Tibial nerve (tissue), 4 donors: ENCODE data around the gene TEX13B. TPM values are rescaled to one million over a fixed set of nuclear protein-coding genes. Genes with fewer than 3 reads are reported as not detected.

ENCODE experiments used
- DNase-seq, 2 donors: peaks; one replicate each; pipeline ENCODE4 v3.0.0-alpha.2; 2019; ENCODE audit warnings: low spot score in 2 of 2
- H3K27ac ChIP-seq, 4 donors: fragments of 200-600 bp; sonication (generic) in 3 of 4; one replicate each; pipeline ENCODE4 v1.5.1; 2017 to 2019; ENCODE audit warnings: mild to moderate bottlenecking in 1 of 4
- H3K27me3 ChIP-seq, 2 donors: fragments of 200-600 bp; sonication (generic) in 1 of 2; one replicate each; pipeline versions ENCODE4 v1.5.1 to v1.6.0; 2017 to 2019
- H3K36me3 ChIP-seq, 3 donors: fragments of 200-600 bp; sonication (generic); one replicate each; pipeline ENCODE4 v1.5.1; 2018 to 2019
- H3K4me1 ChIP-seq, 4 donors: fragments of 200-600 bp; sonication (generic) in 3 of 4; one replicate each; pipeline ENCODE4 v1.5.1; 2017 to 2019
- H3K4me3 ChIP-seq, 4 donors: fragments of 200-600 bp; sonication (generic) in 3 of 4; one replicate each; pipeline ENCODE4 v1.5.1; 2017 to 2019; ENCODE audit warnings: mild to moderate bottlenecking in 1 of 4, moderate library complexity in 1 of 4
- H3K9me3 ChIP-seq, 4 donors: fragments of 200-600 bp; sonication (generic) in 3 of 4; one replicate each; pipeline ENCODE4 v1.5.1; 2017 to 2019
- EP300 ChIP-seq, 2 donors: sonication (generic); formaldehyde crosslinking; IDR thresholded peaks; one replicate each; pipeline ENCODE4 v1.6.1; 2017; ENCODE audit warnings: antibody characterized with exemption in 2 of 2, mild to moderate bottlenecking in 1 of 2
- POLR2A ChIP-seq, 2 donors: fragments of 450-650 bp; IDR thresholded peaks; one replicate each; pipeline ENCODE4 v1.6.1; 2017; ENCODE audit warnings: antibody characterized with exemption in 2 of 2, mild to moderate bottlenecking in 2 of 2, moderate library complexity in 2 of 2
- WGBS, 2 donors: methylation state at CpG; one replicate each; pipeline ENCODE4 v1.1.5; 2018; 5-methylcytosine and 5-hydroxymethylcytosine counted together
- total RNA-seq, 4 donors: library from RNA; depleted of rRNA; stranded (reverse); fragments of >200 nt; gene quantifications; one replicate each; pipeline ENCODE4 v1.1.0, GENCODE V29; 2016
- TF ChIP-seq, protein P1 (sequence below), 5 experiments: fragments of 200-600 bp in 3 of 5; fragments of 450-650 bp in 2 of 5; sonication (generic) in 3 of 5; IDR thresholded peaks; one replicate each; pipeline ENCODE4 v1.5.1; 2016 to 2019; ENCODE audit warnings: antibody characterized with exemption in 5 of 5, mild to moderate bottlenecking in 3 of 5, moderate library complexity in 2 of 5

The TEX13B gene, protein sequence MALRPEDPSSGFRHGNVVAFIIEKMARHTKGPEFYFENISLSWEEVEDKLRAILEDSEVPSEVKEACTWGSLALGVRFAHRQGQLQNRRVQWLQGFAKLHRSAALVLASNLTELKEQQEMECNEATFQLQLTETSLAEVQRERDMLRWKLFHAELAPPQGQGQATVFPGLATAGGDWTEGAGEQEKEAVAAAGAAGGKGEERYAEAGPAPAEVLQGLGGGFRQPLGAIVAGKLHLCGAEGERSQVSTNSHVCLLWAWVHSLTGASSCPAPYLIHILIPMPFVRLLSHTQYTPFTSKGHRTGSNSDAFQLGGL
- not detected for total RNA-seq

DNA sequence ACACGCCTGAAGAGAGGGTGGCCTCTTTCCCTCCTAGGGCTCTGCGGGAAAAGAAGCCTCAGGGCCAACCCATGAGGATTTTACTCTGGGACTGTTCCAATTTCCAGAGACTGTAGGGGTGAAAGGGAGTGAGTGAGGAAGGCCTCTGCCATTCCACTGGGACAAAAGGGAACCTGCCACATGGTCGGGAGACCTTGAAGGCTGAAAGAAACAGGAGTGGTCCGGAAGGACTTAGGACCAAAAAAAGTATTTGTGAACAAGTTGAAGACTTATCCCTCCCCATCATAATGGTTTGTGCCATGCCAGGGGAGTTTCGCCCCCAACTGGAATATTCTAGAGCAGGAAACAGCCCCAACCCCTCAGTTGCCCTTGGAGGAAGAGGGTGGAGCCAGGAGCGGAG, at the start of gene TEX13B:
Gene TEX13B, minus strand, starts transcription at position 15 of the 400 bp plus-strand sequence. CDS start 243 bp downstream, outside the sequence.
- H3K27ac ChIP-seq, result no peak within 1 kb of the TSS
- H3K9me3 ChIP-seq, result no peaks in the 10 kb centered on the region
- DNase-seq, result no peak
- no peak for TF ChIP-seq POLR2A (IDR thresholded peaks at IDR 0.05)
- no peak for TF ChIP-seq EP300 (IDR thresholded peaks at IDR 0.05)
- TF ChIP-seq, protein P1, sequence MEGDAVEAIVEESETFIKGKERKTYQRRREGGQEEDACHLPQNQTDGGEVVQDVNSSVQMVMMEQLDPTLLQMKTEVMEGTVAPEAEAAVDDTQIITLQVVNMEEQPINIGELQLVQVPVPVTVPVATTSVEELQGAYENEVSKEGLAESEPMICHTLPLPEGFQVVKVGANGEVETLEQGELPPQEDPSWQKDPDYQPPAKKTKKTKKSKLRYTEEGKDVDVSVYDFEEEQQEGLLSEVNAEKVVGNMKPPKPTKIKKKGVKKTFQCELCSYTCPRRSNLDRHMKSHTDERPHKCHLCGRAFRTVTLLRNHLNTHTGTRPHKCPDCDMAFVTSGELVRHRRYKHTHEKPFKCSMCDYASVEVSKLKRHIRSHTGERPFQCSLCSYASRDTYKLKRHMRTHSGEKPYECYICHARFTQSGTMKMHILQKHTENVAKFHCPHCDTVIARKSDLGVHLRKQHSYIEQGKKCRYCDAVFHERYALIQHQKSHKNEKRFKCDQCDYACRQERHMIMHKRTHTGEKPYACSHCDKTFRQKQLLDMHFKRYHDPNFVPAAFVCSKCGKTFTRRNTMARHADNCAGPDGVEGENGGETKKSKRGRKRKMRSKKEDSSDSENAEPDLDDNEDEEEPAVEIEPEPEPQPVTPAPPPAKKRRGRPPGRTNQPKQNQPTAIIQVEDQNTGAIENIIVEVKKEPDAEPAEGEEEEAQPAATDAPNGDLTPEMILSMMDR (IDR thresholded peaks at IDR 0.05), result no peak
- 72 to 79% methylated on average over 3 to 6 of the region's 6 CpGs for WGBS, 2 donors
- peaks cover 0 to under 1% of the 10 kb centered on the region in 2 donors for H3K27me3 ChIP-seq
- H3K4me3 ChIP-seq, result no peak within 1 kb of the TSS
- no peaks in the 10 kb centered on the region for H3K4me1 ChIP-seq
- H3K36me3 ChIP-seq, result no peaks in the 10 kb centered on the region

DNA sequence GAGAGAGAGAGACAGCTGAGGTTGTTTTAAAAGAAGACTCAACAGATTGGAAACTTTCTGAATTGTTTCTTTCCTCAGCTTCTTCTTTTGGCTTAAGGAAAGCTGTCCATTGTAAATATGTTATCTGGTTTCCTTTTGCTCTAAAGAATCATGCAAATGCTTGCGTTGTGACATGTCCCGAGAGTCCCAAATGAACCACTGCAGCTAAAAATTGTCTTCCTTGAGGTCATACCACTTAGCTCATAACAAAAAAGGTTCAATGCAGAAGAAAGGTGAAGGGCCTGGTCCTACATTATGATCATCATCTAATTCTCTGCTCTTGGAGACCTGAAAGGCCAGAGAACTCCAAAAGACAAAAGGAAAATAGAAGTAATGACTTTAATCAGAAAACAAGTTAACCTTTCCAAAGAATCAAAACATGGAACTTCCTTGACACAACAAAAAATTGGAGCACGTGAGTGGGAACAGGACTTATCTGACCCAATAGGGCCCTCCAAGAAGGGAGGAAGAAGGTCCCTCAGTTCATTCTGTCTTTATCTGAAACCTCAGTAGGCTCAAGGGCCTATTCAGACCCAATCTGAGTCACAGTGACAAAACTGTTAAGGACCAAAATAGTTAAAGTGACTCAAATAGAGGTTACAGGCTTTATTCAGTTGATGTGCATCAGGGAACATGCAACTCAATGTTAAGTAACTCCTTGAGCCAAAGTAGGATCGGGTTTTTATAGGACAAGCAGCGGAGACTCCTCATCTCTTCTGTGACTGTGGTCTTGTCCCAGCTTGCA, 48.0 kb upstream of the TEX13B start:
- Histone ChIP-seq H3K27me3 (peaks cover 0 to 18% of the 10 kb centered on the region in 2 donors), H3K27ac (no peak overlapping the region), H3K4me3 (no peak overlapping the region), H3K36me3 (no peaks in the 10 kb centered on the region), H3K9me3 (no peaks in the 10 kb centered on the region), H3K4me1 (no peaks in the 10 kb centered on the region)
- WGBS, 2 donors, result 73 to 80% methylated on average over 5 of the region's 5 CpGs
- TF ChIP-seq EP300 (IDR thresholded peaks at IDR 0.05), result no peak
- TF ChIP-seq POLR2A (IDR thresholded peaks at IDR 0.05), result no peak
- TF ChIP-seq, protein P1 (IDR thresholded peaks at IDR 0.05), result no peak
- DNase-seq, result no peak

DNA sequence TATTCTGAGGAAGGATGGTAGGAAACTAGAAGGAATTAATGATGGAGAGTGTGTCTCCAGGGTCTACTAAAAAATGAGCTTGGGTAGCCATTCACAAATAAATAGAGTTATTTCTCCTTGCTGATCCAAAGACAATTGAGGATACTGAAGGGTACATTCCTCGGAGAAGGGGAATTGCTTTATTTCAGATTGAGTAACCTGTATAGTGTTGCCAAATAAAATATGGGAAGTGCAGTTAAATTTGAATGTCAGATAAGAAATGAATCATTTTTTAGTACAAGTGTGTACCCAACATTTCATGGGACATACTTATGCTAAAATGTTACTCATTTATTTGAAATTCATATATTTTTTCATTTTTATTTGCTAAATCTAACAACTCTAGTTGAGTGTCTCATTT, 46.7 kb upstream of the TEX13B start:
- H3K4me3 ChIP-seq, result no peak overlapping the region
- no peak for DNase-seq
- no peak overlapping the region for H3K27ac ChIP-seq
- no peaks in the 10 kb centered on the region for H3K9me3 ChIP-seq
- peaks cover 0 to 16% of the 10 kb centered on the region in 2 donors for H3K27me3 ChIP-seq
- no peaks in the 10 kb centered on the region for H3K36me3 ChIP-seq
- TF ChIP-seq, protein P1 (IDR thresholded peaks at IDR 0.05), result no peak
- TF ChIP-seq POLR2A (IDR thresholded peaks at IDR 0.05) (no peak), EP300 (IDR thresholded peaks at IDR 0.05) (no peak)
- H3K4me1 ChIP-seq, result no peaks in the 10 kb centered on the region
- 65 to 73% methylated on average over 1 of the region's 1 CpG for WGBS, 2 donors

DNA sequence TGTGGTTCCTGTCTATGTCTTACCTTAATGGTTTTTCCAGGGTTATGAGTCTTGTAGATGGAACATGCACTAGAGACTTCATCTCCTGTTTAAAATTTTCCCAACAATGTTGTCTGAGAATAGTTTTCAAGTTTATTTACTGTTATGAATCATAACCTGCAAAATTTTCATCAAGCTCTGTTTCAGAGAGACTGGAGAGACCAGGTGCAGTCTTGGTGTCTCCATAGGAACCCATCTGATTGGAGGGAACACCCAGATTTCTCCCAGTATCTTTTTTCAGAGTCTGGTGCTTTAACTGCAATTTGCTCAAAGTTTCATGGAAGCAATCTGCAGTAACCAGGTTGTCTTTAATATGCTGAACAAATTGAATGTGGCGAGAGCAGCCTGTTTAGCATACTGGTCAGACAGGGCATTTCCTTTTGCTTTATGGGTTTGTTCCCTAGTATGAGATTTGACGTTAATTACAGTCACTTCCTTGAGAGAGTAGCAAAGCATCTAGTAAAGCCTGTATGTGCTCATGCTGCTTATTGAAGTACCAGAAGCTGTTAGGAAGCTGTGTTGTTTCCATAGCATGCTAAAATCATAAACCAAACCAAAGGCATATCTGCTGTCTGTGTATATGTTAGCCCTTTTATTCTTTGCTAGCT, 43.9 kb upstream of the TEX13B start:
- H3K9me3 ChIP-seq, result no peaks in the 10 kb centered on the region
- DNase-seq, result no peak
- WGBS, 2 donors, result 43 to 76% methylated on average over 2 of the region's 2 CpGs
- TF ChIP-seq EP300 (IDR thresholded peaks at IDR 0.05), result no peak
- TF ChIP-seq, protein P1 (IDR thresholded peaks at IDR 0.05), result no peak
- no peak for TF ChIP-seq POLR2A (IDR thresholded peaks at IDR 0.05)
- no peaks in the 10 kb centered on the region for H3K4me1 ChIP-seq
- no peak overlapping the region for H3K4me3 ChIP-seq
- H3K36me3 ChIP-seq, result no peaks in the 10 kb centered on the region
- H3K27ac ChIP-seq, result no peak overlapping the region
- peaks cover 0 to 12% of the 10 kb centered on the region in 2 donors for H3K27me3 ChIP-seq
